RWPE1 (cell line): ENCODE measurements around the gene CLIC1.

Experiments
- CTCF ChIA-PET: fragments of 350-600 bp; sonication (Branson Sonifier 250); formaldehyde crosslinking; extraction: SDS; loops from one replicate; lab custom pipeline; 2021; lab: Yijun Ruan, JAX
- POLR2A ChIA-PET: fragments of 400-600 bp; formaldehyde crosslinking; extraction: SDS; loops from one replicate; lab custom pipeline; 2020; ENCODE audit warnings: antibody characterized with exemption; ENCODE audit not compliant: low non-redundant PET; lab: Yijun Ruan, JAX
- DNase-seq: peaks from one replicate; pipeline ENCODE4 v3.0.0; 2012; ENCODE audit warnings: low spot score
- H3K27ac ChIP-seq: fragments of 450-650 bp; 2 replicates; pipeline ENCODE4 v1.5.1; 2017
- CTCF ChIP-seq: fragments of 450-650 bp; conservative IDR thresholded peaks from 2 replicates; pipeline ENCODE4 v1.5.1; 2017; ENCODE audit warnings: low read depth, mild to moderate bottlenecking

Gene CLIC1

GRCh38 chr6:31780507-31781243 is 44.3 kb upstream of the CLIC1 start:
- ChIA-PET POLR2A (no interaction called here), CTCF (interaction anchor here (0.9 to 1.2 kb wide), 3 partner anchors 10 to 58 kb away, joined by 4 to 8 read pairs (median 4); partner anchors contain the start of gene MPIG6B)
- H3K27ac ChIP-seq: peak overlapping the region; percentile 89
- TF ChIP-seq CTCF: no peak
- no peak for DNase-seq

GRCh38 chr6:31779908-31780307 is 43.6 kb upstream of the CLIC1 start:
- H3K27ac ChIP-seq: peak overlapping the region; percentile 89
- DNase-seq: no peak
- TF ChIP-seq CTCF: no peak
- ChIA-PET POLR2A (no interaction called here), CTCF (interaction anchor here (0.9 to 2.0 kb wide), 4 partner anchors 10 to 57 kb away, joined by 4 to 8 read pairs (median 4); partner anchors contain the start of gene MPIG6B)

GRCh38 chr6:31778999-31779885 is 42.9 kb upstream of the CLIC1 start:
- DNase-seq: no peak
- POLR2A ChIA-PET: no interaction called here
- TF ChIP-seq CTCF: no peak
- H3K27ac ChIP-seq: peak overlapping the region; percentile 89
- CTCF ChIA-PET: interaction anchor here (1.2 to 2.0 kb wide), 2 partner anchors 9 to 17 kb away, joined by 4 to 5 read pairs; no protein-coding TSS in a partner anchor

- H3K27ac ChIP-seq: peak overlapping the region; percentile 89
- no peak for DNase-seq
- CTCF ChIA-PET: interaction anchor here (0.7 to 2.0 kb wide), 2 partner anchors 8 to 40 kb away, joined by 3 to 5 read pairs; no protein-coding TSS in a partner anchor
- no peak for TF ChIP-seq CTCF
- POLR2A ChIA-PET: no interaction called here
Measured at GRCh38 chr6:31778193-31778592, 41.9 kb upstream of the CLIC1 start.

DNA sequence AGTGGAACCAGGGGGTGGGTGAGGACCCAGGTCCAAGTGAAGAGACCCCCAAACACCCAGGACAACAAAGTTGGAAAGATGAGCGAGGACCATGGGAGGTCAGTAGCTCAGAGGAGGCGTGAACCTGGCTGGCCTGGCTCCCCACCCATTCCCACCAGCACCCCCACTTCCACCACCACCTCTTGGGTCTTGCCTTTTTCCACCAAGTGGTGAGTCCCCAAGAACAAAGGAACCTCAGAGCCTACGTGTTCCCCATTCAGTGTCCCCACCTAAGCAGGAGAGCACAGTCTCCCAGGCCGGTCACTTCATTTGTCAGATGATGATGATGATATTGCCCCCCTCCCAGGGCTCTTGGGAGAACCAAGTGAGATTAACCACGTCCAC is 41.3 kb upstream of the CLIC1 start:
- ChIA-PET CTCF (interaction anchor here (0.5 to 0.7 kb wide), 2 partner anchors 13 to 36 kb away, joined by 3 read pairs; no protein-coding TSS in a partner anchor), POLR2A (no interaction called here)
- no peak for TF ChIP-seq CTCF
- peak overlapping the region; percentile 89 for H3K27ac ChIP-seq
- no peak for DNase-seq
